ENCODE measurements around the gene RPTOR.

RPTOR gene

DNA sequence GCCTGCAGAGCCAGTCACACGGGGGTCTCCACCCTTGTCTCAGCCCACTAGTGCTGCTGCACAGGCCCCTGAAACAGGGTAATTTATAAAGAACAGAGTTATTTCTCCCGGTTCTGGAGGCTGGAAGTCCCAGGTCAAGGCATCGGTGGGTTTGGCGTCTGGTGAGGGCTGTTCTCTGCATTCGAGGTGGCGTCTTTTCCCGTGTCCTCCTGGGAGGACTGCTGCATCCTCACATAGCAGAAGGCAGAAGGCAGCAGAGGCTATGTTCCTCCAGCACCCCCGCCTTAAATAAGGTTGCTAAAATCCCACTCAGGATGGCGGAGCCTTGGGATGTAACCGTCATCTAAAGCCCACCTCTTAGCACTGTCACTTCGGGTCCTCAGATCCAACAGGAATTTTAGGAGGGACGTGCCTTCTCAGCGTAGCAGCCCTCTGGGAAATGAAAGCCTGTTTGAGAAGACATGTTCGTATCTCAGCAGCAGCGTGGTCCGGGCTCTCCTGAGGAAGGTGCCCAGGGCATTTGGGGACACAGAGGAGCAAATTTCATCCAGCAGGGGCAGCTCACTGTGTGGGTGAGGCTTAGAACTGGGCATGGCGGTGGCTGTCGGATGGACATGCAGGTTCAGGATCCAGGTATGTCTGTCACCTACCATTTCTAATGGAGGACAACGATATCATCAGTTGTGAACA is 225.4 kb downstream of the RPTOR start:
- DNase-seq = no peak

DNA sequence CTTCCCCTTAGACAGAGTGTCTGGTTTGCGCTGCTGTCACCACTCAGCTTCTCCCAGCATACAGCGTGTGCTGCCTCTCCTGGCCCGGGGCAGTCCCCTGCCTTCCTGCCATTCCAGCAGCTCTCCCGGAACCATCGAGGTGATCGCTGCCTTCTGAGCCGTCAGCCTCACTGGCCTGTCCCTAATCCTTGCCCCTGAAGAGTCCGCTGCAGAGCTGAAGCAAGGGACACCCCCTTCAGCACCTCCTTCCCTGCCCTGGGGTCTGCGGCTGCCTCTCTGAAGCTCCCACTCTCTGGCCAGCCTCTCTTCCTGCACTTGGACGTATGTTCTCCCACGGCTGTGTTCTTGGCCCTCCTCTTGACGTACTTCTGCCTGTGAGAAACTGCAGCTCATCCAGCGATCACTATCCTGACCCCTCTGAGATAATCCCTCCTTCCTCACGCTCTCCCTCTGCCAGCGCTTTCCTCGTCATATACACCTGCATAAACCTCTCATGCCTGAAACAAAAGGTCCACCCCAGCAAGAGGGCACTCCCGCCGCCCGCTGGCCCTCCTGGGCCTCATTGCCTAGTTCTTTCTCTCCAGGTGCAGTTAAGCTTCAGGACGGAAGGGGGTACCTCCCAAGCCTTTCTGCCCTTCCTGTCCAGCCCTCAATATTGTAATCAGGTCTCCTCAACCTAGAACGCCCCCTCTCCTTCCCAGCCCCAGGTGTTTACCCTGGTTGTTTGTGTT is 226.4 kb downstream of the RPTOR start:
- no peak for DNase-seq

DNA sequence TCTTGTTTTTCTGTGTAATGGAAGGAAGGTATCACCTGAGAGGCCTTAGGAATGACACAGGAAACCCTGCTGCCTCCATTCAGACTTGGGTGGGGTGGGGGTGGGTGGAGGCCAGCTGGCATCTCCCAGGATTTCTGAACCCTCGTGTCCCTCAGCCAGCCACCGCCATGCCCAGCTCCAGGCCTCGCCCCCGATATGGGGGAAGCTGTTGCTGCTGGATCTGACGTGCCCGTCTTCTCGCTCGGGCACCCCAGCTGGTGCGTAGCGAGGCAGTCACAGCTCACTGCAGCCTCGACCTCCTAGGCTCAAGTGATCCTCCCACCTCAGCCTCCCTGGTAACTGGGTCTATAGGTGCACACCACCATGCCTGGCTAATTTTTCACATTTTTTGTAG is 227.0 kb downstream of the RPTOR start:
- no peak for DNase-seq

DNA sequence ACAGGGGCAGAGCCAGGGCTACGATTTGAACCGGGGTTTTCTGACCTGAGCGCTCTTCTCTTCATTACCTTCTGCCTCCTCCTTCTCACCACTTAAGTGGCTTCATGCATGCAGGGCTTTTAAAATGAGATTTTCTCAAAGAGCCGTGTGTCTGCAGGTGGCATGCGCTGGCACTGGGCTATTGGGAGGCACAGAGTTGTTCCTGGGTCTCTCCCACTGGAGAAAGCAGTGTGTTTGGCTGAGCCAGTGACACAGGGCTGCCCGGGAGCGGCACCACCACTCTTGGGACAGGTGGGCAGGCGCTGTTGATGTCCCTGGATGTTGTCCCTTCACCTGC is 228.2 kb downstream of the RPTOR start:
- DNase-seq = no peak

DNA sequence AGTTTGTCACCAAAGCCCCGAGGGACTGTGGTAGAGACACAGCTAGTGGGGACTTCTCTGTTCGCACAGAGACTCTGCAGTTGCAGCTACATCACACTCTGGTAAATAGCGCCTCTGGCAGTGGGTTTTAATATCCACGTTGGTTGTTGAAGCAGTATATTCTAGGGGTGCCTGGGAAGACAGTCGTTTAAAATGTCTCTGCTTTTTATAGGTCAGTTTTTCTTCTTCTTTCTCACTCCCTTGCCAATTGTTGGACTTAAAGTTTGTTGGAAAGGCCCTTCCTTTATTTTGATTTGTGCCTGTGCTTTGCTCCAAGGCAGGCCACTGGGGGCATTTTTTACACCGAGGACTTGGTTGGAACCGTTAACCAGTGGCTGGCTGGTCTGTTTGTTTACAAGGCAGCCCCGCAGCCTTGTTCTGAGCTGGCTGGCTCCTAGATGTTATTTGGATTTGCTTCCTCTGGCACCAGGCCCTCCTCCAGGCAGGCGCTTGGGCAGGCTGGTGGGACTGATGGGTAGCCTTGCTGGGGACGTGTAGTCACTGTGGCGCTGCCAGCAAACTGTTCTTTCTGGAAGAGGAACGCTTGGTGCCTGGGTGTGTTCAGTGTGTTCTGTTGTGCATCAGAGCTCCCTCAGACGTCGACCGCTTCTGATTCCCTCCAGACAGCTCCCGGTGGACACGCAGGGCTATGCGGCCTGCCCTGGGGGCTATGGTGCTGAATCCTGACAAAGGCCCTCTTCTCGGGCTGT is 228.8 kb downstream of the RPTOR start:
- DNase-seq = no peak

DNA sequence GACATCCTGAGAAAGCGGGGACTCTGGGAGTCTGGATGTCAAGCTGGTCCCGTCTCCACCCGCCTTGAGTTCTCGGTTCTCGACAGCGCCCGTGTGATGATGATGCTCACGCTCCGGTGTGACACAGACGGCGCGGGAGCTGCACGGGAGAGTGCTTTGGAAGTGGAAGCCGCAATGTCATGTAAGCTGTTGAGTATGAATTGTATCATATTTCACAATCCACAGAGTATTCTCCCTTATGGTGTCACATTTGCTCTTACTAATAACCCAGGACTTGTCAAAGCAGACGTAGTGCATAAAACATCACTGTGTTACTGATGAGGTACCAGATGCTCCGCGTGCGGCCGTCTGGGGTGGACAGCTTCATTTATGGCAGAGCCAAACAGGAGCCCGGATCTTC is 229.5 kb downstream of the RPTOR start:
- no peak for DNase-seq

DNA sequence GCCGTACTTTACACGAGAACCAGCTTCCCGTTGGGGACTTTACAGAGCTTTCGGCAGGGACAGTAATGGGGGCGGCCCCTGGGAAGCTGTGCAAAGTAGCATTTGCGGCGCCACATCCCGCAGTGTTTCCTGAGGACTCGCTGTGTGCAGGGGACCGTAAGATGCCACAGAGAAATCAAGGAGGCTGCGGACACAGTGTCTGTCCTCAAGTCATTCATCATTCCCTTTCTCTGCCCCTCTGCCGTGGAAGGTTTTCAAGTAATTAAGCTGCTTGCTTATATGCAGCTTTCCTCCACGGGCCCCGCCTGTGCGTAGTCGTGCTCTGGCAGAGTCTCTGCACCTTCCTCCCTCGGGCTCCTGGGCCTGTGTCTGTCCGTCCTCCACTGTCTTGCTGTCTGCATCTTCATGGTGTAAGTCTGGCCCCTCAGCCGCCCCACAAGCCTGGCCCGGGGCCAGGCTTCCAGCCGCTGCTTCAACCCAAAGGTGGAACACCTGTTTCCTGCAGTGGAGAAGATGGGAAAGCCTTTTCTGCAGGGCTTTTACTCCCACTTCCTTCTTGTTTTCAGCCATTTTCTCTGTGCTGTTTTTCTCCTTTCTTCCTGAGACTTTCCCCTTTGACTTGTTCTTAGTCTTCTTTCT is 230.1 kb downstream of the RPTOR start:
- DNase-seq = no peak

DNA sequence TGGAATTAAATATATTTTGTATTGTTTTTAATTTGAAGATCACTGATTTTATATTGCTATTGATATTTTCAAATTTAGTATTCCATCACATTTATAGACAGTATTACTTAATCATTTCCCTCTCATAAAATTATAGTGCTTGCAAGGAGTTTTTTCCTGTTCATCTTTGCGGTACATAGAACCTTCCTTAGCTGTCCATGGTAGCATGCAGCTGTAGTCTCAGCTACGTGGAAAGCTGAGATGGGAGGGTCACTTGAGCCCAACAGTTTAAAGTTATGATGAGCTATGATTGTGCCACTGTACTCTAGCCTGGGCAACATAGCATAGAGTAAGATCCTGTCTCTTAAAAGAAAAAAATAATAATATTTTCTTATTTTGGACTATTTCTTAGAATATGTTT is 231.2 kb downstream of the RPTOR start:
- DNase-seq = no peak

DNA sequence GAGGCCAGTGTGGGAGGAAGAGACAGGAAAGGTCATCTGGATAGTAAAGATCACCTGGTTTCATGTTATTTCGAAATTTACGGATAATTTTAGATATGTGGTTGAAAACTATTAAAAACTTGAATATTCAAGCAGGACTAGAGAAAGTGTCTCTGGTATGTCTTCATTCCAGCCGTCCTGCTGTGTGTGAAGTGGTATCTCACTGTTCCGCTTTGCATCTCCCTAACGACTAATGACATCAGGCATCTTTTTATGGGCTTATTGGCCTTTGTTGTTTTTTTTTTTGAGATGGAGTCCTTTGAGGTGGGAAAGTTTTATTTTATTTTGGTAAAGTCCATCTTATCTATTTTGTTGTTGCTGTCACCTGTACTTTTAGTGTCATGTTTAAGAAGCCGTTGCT is 232.6 kb downstream of the RPTOR start:
- no peak for DNase-seq

DNA sequence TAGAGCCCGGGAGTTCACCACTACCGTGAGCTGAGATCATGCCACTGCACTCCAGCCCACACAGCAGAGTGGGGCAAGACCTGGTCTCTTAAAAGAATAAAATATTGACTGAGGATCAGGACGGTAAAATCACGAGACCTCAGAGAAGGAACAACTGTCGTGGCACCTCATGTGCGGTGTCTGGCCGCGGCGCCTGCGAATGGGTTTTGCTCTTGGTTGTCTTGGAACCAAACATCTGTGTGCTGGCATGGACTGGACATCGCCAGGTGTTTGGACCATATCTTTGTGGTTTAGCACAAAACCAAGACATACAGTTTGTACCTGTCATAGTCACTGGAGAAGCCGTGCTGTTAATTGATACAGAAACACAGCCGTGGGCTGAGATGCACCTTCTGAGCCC is 234.1 kb downstream of the RPTOR start:
- no peak for DNase-seq

DNA sequence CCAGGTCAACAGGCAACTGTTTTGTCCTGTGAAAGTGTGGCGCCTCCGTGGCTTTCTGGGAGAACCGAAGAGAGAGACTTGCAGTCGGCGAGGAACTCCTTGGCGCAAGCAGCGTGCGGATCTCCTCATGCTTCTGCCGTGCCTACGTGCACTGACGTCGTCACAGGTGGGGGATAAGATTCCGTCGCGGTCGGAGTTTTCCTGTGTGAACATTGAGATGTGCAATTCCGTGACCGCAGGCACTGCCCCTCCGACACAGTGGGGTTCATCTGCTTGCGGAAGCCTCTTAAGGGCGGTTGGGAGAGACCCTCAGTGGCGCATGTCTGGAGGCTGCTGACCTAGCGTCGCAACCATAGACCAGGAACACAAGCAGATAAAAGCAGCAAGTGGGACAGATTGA is 234.7 kb downstream of the RPTOR start:
- no peak for DNase-seq

DNA sequence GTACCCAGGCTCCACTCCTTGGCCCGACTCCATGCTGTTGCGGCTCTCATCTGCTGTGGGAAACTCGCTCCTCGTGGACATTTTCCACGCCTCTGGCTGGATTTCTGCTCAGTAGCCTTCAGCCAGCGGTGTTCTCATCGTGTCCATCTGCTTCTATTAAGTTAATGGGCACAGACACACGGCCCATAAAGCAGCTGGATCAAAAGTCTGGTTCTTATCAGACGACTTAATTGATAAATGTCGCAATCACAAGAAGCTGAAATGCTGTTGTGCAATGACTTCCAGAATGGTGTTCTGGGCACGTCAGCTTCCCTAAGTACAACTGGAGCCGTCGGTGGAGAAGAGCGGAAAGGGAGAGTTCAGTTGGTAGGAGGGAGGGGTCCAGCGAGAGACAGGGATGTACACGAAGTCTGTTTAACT is 235.3 kb downstream of the RPTOR start:
- DNase-seq = no peak

DNA sequence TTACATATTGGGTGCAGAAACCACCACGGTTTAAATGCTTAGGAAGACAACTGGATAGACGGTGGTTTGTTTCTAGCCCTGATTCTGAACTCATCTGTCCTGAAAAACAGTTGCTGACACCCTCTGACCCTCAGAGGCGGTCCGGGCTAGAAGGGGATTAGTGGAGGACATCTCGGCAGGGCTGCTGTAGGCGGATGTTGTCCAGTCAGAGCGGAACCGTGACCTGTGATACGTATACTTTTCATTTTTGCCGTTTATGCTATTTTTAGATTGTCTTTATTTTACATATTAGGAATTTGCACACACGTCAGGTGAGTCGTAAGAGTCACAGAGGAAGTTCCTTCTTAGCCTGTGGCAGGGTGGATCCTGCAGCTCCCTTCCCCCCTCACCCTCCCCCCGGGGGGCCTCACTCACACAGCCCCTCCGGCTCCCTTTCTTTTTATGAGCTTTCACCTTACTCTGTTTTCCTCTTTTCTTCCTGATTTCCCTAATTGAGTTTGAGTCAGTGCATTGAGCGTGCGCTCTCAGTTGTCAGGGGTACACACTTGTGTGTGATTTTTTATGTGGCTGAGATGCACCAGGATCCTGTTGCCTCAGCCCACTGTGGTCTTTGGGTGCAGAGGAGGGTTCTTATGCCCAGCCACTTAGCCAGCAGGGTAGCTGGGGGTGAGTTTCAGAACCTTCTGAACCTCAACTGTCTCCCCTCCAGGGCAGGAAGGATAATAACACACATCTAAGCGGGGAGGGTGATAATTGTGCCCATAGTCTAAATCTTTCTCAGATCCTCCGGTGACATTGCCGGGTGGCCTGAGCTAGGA is 236.0 kb downstream of the RPTOR start:
- no peak for DNase-seq

DNA sequence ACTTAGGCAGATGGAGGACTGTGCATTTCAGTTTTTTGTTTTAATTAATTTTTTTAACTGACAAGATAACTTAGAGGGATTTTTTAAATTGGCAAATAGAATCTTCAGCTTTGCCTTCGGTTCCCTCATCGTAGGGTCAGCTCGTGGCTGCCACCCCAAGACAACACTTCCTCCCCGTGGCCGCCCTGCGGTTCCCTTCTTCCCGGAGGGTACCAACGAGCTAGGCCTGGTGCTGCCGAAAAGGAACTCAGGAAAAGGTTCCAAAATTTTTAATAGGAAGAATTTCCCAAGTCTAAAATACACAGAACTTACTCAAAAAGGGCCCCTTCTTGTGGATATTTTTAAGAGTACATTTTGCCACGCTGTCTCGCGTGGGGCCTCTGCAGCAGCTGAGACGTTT is 236.6 kb downstream of the RPTOR start:
- no peak for DNase-seq

DNA sequence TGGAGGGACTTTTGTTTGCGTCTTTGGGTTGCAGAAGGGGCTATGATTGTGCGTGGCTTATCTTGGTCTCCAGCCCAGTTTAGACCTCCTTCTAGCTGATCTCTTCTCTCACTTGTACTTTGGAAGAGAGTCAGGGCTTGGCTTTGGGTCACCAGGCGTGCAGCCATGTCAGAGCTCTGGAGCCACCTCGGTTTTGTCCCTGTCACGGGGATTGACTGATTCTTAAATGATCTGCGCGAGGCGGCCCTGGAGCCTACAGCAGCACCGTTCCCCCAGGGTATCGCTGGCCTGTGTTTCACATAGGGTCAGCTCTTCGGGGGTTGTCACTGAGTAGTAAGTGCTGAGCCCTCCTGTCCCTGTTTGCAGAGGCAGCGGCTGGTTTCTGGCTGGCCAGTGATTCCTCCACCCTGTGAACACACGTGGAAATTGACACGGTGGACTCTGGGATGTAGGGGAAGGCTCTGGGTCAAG is 237.2 kb downstream of the RPTOR start:
- no peak for DNase-seq

DNA sequence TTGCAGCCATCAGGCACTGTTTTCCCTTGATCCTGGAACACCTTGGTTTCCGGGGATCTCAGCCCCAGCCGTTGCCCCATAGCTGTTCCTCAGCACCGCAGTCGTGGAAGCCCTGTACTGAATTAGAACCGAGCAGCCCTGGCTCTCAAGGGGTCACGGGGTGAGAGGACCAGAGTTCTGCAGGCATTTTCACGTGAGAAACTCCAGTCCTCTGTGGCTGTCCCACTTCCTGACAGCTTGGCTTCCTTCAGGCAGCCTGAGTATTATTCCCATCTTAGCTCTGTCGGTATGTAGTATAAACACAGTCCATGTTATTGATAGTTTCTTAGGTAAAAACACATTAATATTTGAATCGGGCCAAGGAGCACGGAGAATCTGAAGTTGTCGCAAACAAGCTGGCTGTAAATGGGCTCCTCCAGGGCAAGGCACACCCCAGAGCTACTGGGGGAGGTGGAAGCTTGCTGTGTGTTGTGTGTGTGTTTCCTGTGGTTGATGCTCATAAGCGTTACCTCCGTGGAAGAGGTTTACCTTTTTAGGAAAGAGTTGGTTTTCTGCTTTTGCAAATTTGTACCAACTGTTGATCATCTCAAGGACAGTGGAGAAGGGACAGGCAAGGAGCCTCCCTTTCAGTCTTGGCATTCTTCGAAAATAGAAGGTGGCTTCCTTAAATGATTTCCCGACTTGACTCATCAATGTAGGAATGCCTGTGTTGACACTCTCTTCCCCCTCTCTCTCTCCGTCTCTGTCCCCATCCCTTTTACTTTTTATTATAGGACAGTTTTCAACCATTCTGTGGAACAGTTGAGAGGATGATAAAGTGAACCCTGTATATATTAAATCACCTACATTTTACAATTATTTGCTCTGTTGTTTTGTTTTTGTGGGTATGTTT is 238.1 kb downstream of the RPTOR start:
- DNase-seq = no peak

DNA sequence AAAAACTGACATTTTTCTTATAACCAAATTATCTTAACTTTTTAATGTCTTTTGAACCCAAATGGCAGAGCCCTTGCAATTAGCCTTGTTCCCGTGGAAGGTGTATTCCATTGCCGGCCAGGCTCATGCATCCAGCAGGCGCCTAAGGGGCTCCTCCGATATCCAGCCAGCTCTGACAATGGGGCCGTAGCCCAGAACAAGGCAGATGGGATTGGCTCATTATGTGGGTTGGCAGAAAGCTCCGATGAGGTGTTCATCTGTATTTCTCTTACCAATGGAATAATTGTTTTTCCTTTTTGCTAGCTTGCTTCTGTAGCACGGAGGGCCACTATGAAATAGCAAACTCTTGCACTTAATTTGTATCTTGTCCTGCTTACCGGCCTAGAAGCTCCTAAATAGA is 238.8 kb downstream of the RPTOR start:
- DNase-seq = no peak

DNA sequence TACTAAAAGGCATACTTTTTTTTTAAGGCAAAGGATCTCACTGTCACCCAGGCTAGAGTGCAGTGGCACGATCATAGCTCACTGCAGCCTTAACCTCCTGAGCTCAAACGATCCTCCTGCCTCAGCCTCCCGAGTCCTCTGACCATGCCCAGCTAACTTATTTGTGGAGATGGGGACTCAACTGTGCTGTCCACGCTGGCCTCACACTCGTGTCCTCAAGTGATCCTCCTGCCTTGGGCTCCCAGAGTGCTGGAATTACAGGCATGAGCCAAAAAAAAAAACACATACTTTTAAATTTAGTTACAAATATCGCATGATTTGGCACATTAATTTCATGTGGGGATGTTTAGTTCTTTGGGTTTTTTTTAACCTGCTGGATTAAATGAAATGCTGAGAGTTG is 239.3 kb downstream of the RPTOR start:
- DNase-seq = no peak

DNA sequence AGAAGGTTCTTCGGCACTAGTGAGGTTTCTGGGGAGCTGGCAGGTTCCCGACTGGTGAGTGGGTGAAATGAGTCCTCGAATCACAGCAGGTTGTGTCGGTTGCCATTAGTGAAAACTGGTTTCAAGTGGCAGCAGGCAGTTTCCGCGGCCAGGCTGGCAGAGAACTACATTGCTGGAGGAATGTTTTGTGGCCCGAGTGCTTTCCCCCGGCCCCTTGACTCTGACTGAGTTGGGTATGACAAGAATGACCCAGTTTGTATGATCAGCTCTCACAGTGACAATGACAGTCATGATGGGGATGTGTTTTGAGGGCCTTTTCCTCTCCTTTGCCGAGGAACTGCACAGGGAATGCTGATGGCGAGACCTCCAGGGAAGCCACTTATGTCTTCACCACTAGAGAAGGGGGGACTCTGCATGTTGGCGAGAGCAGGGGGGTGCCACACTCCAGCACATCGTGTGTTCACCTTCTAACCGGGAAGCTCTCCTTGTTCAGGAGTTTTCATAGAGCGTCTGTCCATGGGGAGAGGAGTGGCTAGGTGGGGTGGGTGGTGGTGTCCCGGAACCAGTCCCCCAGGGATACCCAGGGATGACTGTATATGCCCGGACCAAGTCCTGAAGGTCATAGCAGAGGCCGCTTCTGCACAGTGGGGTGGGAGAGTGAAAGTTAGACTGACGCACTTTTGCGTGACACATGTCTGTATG is 241.0 kb downstream of the RPTOR start:
- no peak for DNase-seq

DNA sequence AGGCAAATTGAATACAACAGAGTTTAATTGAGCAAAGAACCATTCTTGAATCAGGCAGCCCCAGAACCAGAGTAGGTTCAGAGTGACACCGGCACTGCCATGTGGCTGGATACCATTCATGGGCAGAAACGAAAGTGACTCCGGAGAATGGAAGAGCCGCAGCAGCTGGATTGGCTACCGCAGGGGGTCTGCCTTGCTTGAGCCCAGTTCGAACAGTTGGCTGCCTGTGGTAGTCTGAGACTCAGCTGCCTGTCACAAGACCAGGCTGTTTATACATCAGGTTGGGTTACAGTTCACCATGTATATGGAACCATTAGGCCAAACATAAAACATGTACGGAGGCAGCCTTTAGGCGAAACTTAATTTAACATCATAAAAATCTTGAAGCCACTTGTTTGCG is 241.8 kb downstream of the RPTOR start:
- DNase-seq = peak; percentile 21

DNA sequence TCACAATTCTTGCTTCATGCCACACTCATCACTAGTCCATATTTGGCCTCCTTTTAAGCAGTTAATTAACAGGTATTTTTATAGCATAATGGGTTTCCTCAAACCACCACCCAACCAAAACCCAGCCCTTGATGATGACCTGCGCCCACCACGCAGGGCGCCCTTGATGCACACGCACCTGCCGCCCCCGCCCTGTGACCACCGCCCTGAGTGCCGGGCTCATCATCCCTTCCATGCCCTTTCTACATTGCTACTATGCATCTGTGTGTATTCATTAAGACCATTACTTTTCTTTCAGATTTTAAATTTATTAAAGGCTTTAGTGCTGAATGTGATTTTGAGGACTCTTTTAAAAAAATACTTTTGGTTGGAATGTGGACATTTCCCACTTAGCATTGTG is 242.2 kb downstream of the RPTOR start:
- DNase-seq = no peak

Data from NCI-H2227 treated with DMSO at 0.1 percent for 48 hours (cell line).